Activated naive CD8-positive, alpha-beta T cell (primary cell): ENCODE results near the gene ZBTB20.
A peak's percentile ranks its signal among the peaks of the same experiment; 100 is the strongest.

Source experiments
- H3K27ac Mint-ChIP-seq: one replicate; pipeline ENCODE4 v1.8.0; 2021; ENCODE audit warnings: mixed read lengths
- H3K27me3 Mint-ChIP-seq: one replicate; pipeline ENCODE4 v1.8.0; 2021; ENCODE audit warnings: mixed read lengths
- H3K36me3 Mint-ChIP-seq: one replicate; pipeline ENCODE4 v1.8.0; 2021; ENCODE audit warnings: mixed read lengths
- H3K4me1 Mint-ChIP-seq: one replicate; pipeline ENCODE4 v1.8.0; 2021; ENCODE audit warnings: low read depth, mixed read lengths
- H3K4me3 Mint-ChIP-seq: one replicate; pipeline ENCODE4 v1.8.0; 2021; ENCODE audit warnings: mild to moderate bottlenecking, mixed read lengths
- H3K9me3 Mint-ChIP-seq: one replicate; pipeline ENCODE4 v1.8.0; 2021; ENCODE audit warnings: low read depth, mixed read lengths

Gene ZBTB20

DNA sequence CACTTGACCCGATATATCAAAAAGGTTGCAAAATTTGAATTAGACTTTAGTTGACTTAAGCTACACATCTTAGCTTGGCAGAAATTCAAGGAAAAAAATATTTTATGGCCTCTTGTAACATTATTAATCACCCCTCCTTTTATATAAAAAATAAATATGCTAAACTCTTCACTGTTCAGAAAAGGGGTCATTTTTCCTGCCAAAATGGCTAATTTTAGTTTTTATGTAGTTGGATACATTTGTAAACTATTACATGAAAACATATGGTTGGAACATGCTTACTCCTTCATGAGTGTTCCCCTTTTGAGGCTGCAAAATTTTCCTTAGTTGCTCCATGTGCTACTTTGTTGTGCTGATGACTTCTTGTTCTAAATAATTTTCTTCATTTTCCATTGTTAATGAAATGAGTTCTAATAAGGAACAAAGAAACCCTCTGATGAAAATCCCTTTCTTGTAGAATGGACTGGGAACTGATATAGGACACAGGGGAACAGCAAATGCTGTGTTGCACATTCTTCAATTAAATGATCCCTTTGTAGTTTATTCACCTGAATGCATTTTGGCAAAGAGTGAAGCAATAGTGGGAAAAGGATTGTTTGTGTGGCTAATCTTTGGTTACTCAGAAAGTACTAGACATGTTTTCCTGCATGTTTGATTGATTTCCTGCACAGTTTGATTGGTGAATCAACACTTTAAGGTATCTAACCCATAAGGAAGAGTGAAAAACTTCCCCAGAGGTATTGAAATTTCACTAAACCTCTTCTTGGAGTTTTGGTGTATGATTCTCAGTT lies 503.9 kb downstream of the ZBTB20 start:
- no peaks in the 10 kb centered on the region for H3K9me3 Mint-ChIP-seq
- no peaks in the 10 kb centered on the region for H3K4me1 Mint-ChIP-seq
- no peak overlapping the region for H3K27ac Mint-ChIP-seq
- H3K27me3 Mint-ChIP-seq, result no peaks in the 10 kb centered on the region
- no peak overlapping the region for H3K4me3 Mint-ChIP-seq
- H3K36me3 Mint-ChIP-seq, result peaks cover 22% of the 10 kb centered on the region

DNA sequence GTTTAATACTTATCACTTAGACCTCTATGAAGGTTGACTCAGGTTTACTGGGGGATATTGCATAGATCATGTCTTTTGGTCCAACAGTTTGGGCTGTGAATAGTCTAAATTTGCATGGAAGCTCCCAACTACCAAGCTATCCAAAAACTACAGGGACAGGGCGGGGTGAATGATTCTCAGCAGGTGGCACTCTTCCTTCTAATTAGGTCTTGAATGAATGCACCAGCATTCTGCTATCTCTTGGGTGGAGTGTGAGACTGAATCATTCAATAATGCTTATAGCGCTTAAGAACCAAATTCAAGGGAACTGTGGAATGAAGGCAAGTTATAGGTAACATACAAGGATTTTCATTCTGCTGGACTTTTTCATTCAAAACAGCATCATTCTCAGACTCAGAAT lies 507.0 kb downstream of the ZBTB20 start:
- H3K4me3 Mint-ChIP-seq, result no peak overlapping the region
- no peaks in the 10 kb centered on the region for H3K4me1 Mint-ChIP-seq
- H3K9me3 Mint-ChIP-seq, result peaks cover 15% of the 10 kb centered on the region
- H3K27ac Mint-ChIP-seq, result no peak overlapping the region
- H3K36me3 Mint-ChIP-seq, result peaks cover 32% of the 10 kb centered on the region
- no peaks in the 10 kb centered on the region for H3K27me3 Mint-ChIP-seq

DNA sequence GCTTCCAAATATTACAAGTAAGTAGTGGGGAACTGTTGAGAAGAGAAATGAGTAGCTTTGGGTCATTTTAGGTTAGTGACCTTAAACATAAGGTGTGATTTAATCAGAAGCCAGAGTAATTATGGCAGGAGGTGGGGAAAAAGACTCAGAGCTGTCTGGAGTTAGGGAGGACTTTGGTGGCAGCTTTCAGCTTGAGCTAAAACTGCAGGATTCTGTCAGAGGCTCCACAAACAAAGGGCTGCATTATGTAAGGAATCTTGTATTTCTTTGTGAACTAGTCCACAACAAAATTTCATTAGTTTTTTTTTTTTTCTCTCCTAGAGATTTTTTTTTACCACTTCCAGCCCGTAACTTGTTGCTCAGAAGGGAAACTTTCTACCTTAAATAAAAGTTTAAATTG lies 507.9 kb downstream of the ZBTB20 start:
- peaks cover 15% of the 10 kb centered on the region for H3K9me3 Mint-ChIP-seq
- no peak overlapping the region for H3K4me3 Mint-ChIP-seq
- H3K36me3 Mint-ChIP-seq, result peaks cover 29% of the 10 kb centered on the region
- H3K27me3 Mint-ChIP-seq, result no peaks in the 10 kb centered on the region
- H3K27ac Mint-ChIP-seq, result no peak overlapping the region
- H3K4me1 Mint-ChIP-seq, result no peaks in the 10 kb centered on the region

DNA sequence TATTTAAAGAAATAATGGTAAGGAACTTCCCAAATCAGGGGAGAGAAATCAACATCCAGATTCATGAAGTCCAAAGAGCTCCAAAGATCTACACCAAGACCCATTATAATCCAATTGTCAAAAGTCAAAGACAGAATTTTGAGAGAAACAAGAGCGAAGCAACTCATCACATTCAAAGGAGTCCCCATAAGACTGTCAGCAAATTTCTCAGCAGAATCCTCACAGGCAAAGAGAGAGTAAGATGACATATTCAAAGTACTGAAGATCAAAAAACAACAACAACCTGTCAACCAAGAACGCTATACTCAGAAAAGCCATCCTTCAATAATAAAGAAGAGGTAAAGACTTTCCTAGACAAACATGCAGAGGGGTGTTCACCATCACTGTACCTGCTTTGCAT lies 511.2 kb downstream of the ZBTB20 start:
- H3K4me3 Mint-ChIP-seq, result no peak overlapping the region
- H3K27ac Mint-ChIP-seq, result no peak overlapping the region
- peaks cover 15% of the 10 kb centered on the region for H3K9me3 Mint-ChIP-seq
- no peaks in the 10 kb centered on the region for H3K27me3 Mint-ChIP-seq
- peaks cover 25% of the 10 kb centered on the region for H3K36me3 Mint-ChIP-seq
- H3K4me1 Mint-ChIP-seq, result peaks cover 11% of the 10 kb centered on the region

DNA sequence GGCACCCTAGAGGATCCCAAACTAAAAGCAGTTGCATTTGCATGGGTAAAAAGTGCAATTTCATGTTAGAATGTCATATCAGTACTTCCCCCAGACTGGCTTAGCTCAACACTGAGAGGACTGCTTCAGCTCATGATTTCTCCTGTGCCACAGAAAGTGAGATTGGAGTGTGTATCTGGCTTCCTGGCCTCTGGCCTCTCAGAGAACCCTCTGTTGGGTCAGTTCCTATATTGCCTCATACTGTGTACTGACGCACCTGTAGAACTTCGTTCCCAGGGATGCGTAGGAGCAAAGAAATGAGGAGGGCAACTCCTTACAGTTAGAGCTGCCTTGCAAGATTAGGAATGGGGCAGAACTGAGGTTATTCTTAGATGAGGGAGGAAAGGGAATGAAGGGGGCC lies 512.5 kb downstream of the ZBTB20 start:
- Mint-ChIP-seq H3K27ac (no peak overlapping the region), H3K4me1 (peaks cover 11% of the 10 kb centered on the region), H3K9me3 (peaks cover 15% of the 10 kb centered on the region), H3K4me3 (no peak overlapping the region), H3K27me3 (no peaks in the 10 kb centered on the region), H3K36me3 (peaks cover 21% of the 10 kb centered on the region)

DNA sequence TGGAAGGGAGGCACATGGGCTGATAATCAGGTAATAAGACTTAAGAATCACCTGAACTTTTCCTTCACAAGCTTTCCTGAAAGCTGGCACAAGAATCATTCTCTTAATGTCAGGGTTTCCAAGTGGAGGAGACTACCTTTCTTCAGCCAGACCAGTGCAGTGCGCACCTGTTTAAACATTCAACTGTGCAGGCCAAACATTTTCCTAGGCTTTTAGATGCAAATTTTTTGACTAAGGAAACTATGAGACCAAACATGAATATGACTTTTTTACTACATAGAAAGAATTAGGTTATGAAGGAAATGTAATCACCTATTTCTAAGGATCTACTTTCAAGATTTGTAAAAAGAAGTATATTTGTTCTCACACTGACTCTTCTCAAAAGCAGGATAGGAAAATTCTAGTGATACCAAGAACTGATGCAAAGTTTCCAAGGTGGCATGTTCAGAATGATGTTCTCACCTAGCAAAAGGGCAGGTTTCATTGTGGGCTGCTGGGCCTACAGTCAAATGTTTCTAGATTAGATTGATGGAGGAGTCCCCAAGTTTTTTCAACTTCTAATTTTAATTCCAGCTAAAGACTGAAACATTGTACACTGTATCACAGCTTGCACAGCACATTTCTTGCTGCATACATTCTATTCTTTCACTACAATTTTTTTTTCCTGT lies 514.2 kb downstream of the ZBTB20 start:
- Mint-ChIP-seq H3K4me1 (peaks cover 12% of the 10 kb centered on the region), H3K27ac (peak overlapping the region; percentile 74), H3K4me3 (no peak overlapping the region), H3K36me3 (peaks cover 14% of the 10 kb centered on the region), H3K9me3 (peaks cover 15% of the 10 kb centered on the region), H3K27me3 (no peaks in the 10 kb centered on the region)

DNA sequence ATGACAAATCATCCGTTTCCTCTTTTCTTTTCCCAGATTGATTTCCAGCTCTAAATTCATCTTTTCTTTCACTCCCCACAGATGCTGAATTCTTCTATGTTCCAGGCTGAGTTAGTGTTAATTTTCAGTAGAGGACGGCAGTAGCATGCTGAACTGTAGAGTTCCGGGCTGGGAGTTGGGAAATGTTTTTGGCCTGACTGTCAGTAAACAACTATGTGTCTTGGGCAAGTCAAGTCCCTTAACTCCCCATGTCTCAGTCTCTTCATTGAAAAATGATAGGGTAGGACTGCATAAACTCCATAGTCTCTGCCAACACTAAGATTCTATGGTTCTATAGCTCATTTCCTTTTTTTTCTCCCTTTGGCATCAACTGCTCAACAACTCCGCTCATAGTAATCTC lies 519.3 kb downstream of the ZBTB20 start:
- peaks cover 24% of the 10 kb centered on the region for H3K36me3 Mint-ChIP-seq
- peaks cover 6% of the 10 kb centered on the region for H3K4me1 Mint-ChIP-seq
- no peak overlapping the region for H3K27ac Mint-ChIP-seq
- H3K9me3 Mint-ChIP-seq, result no peaks in the 10 kb centered on the region
- no peak overlapping the region for H3K4me3 Mint-ChIP-seq
- H3K27me3 Mint-ChIP-seq, result no peaks in the 10 kb centered on the region

DNA sequence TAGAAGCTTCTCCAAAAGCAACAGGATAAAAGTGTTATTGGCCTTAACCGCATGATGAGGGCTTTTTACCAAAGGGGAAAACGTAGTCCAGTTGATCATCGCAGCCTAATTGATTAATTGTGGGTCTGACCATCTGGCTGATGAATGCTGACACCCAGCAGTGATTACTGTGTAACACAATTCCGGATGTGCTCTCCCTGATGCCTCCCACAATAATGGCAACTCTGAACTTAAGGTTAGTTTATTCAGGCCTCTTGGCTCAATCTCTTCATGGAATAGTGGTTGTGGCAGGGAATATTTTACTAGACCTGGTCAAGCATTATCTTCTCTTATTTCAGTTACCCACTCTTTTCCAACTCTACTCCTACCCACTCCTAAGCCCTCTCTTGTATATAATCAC lies 520.3 kb downstream of the ZBTB20 start:
- Mint-ChIP-seq H3K27ac (no peak overlapping the region), H3K36me3 (peaks cover 26% of the 10 kb centered on the region), H3K4me3 (no peak overlapping the region), H3K4me1 (peaks cover 4% of the 10 kb centered on the region), H3K27me3 (no peaks in the 10 kb centered on the region), H3K9me3 (no peaks in the 10 kb centered on the region)

DNA sequence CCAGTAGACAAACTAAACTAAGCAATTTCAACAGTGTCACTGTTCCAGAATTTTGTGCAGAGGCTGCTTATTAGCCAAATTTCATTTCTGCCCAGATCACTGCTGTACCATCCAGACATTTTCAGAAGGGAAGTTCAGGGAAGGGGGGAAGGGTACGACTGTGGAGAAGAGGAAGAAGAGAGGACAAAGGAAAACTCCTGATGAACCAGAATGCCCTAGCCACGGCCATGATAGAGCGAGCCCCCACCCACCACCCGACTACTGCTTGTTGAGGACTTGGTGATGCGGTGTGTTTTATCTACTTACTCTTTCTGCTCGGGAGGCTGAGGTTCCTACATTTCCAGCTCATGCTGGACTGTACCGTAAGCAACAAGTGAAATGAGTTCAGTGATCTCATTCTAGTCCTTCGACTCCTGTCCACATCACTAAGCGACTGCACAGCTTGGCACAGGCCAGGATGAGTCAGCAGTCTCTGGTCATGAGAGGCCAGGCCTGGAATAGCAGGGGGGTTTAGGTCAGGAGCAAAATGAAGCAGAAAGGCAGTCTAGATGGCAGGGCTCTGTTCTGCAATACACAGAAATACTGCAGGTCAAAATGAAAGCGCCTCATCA lies 522.4 kb downstream of the ZBTB20 start:
- H3K27me3 Mint-ChIP-seq, result no peaks in the 10 kb centered on the region
- no peaks in the 10 kb centered on the region for H3K9me3 Mint-ChIP-seq
- H3K4me3 Mint-ChIP-seq, result no peak overlapping the region
- H3K27ac Mint-ChIP-seq, result no peak overlapping the region
- H3K36me3 Mint-ChIP-seq, result peaks cover 29% of the 10 kb centered on the region
- peaks cover 4% of the 10 kb centered on the region for H3K4me1 Mint-ChIP-seq

DNA sequence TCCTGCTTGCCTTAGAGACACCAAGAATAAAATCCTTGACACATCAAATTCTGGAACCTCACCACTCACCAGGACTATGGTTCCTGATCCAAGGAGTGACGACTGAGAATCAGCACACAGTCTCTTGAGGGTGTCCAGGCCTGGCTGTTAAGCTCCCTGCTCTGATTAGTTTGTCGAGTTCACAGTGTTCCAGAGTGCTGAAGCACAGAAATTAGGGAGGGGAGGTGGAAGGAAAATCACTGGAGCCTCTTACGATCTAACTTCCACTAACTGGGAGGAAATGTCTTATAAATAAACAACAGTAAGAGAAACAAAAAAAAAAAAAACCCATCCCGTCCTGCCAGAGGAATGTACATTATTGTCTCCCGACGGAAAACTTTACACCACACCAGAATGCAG lies 523.0 kb downstream of the ZBTB20 start:
- Mint-ChIP-seq H3K4me1 (peaks cover 4% of the 10 kb centered on the region), H3K36me3 (peaks cover 29% of the 10 kb centered on the region), H3K4me3 (no peak overlapping the region), H3K27ac (no peak overlapping the region), H3K27me3 (no peaks in the 10 kb centered on the region), H3K9me3 (no peaks in the 10 kb centered on the region)

DNA sequence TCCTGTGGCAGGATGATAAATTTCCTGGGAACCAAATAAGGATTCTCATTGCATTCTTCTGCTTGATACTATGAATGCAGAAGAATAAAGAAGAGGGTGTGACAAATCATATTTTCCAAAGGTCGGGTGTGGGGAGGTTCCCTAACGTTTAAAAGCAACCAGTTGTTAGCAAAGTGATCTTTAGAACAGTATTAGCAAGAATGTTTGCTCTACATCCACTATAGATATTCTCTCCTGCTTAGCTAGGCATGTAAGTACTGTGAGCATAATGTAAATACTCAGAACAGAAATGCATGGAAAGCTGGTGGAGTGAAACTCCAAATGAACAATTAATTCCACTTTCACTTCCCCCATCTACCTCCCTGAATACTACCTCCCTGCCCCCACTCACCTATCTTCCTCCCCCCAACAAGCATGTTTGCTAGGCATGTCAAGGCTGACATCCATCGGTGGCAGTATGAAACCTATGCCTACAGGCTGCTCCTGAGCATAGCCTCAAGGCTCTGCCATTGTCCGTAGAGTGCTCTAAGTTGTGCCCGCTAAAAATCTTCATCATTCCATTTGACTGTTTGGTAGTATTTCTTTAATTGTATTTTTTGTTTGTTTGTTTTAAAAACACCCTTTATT lies 523.6 kb downstream of the ZBTB20 start:
- Mint-ChIP-seq H3K36me3 (peaks cover 29% of the 10 kb centered on the region), H3K27ac (no peak overlapping the region), H3K27me3 (no peaks in the 10 kb centered on the region), H3K9me3 (no peaks in the 10 kb centered on the region), H3K4me3 (no peak overlapping the region), H3K4me1 (peaks cover 4% of the 10 kb centered on the region)

DNA sequence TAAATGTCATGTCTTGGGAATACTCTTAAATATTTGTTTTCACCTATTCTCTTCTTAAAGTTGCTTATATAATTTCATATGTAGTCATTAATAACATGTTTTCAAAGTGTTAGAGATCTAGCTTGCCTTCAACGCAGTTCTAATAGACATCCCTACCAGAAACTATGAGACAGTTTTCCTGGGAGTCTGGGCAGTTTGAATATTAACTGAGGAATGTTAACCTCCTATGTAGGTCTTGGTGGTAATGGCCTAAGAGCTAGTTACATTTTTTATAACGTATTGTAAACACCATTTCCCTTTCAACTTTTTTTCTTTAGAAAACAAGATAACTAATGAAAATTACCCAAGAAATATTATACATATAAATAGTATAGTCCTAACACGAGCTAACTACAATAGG lies 525.1 kb downstream of the ZBTB20 start:
- peaks cover 3% of the 10 kb centered on the region for H3K4me1 Mint-ChIP-seq

DNA sequence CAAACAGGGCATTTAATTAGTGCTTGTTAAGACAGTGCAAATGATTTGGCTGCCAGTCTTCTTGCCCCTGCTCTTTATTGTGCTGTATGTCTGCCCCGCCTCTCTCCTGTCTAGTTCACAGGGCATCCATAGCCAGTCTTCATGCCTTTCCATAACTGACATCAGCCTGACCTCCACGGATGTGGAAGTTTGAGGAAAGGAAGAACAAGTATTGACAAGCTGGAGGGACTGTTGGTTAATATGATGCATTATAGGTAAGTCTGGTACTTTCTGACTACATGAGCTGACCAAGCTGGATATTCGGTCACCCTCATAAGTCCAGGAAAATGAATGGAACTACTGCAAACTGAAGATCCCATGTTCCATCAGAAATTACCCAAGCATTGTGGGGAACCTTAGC lies 527.3 kb downstream of the ZBTB20 start:
- no peak overlapping the region for H3K4me3 Mint-ChIP-seq
- no peaks in the 10 kb centered on the region for H3K9me3 Mint-ChIP-seq
- no peak overlapping the region for H3K27ac Mint-ChIP-seq
- H3K27me3 Mint-ChIP-seq, result no peaks in the 10 kb centered on the region
- peaks cover 19% of the 10 kb centered on the region for H3K36me3 Mint-ChIP-seq
- H3K4me1 Mint-ChIP-seq, result peaks cover 3% of the 10 kb centered on the region

More for the DNA sequence above, 525.1 kb downstream of the ZBTB20 start:
- Mint-ChIP-seq H3K36me3 (peaks cover 28% of the 10 kb centered on the region), H3K27ac (no peak overlapping the region), H3K27me3 (no peaks in the 10 kb centered on the region), H3K4me3 (no peak overlapping the region), H3K9me3 (no peaks in the 10 kb centered on the region)

DNA sequence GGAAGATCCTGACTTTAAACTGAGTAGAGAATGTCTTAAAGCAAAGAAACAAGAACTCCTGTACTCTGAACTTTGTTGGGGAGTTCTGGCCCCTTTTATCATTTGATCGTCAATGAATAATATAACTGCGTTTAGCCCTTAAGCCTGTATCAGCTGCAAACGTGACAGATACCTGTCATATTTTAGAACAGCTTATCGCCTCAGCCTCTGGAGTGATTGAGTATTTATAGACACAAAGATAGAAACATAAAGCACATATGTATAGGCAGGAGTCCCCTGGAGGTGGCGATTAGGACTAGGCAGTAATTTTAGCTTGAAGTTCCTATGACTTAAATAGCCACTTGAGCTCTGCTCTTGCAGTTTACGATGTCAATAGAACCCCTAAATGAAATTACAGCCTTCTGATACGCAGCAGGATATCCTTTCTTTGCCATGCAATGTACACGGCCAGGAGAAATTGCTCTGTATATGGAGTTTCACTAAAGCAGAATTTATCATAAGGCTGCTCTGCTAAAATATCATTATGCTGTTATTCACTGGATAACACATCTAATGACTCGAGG lies 531.5 kb downstream of the ZBTB20 start:
- Mint-ChIP-seq H3K27ac (no peak overlapping the region), H3K9me3 (no peaks in the 10 kb centered on the region), H3K4me3 (no peak overlapping the region), H3K36me3 (peaks cover 8% of the 10 kb centered on the region), H3K27me3 (no peaks in the 10 kb centered on the region), H3K4me1 (no peaks in the 10 kb centered on the region)
